HepG2 (cell line): ENCODE results near the gene PTTG1. TPM values are rescaled to one million over a fixed set of nuclear protein-coding genes. Genes with fewer than 3 reads are reported as not detected.

Experiments used
- ATAC-seq: fragments of 200-7000 bp; cut with Tn5 transposase; 3 replicates; pipeline ENCODE4 v1.9.1; 2020; ENCODE audit warnings: mild to moderate bottlenecking, moderate library complexity
- BruUV-seq: library from RNA; stranded (reverse); fragments of 400-500 nt; replicated peaks from 2 replicates; lab custom pipeline; 2021; lab: Mats Ljungman, UMichigan
- CTCF ChIA-PET: fragments of 300-600 bp; formaldehyde crosslinking; extraction: SDS; loops from one replicate; lab custom pipeline; 2021; ENCODE audit warnings: low total read pairs, inconsistent platforms, low intra/inter-chr PET ratio; lab: Yijun Ruan, JAX
- POLR2A ChIA-PET: fragments of 350-600 bp; sonication (Branson Sonifier 250); formaldehyde crosslinking; loops from one replicate; lab custom pipeline; 2020; ENCODE audit warnings: antibody characterized with exemption, inconsistent platforms; lab: Yijun Ruan, JAX
- DNase-seq: peaks from one replicate; pipeline ENCODE4 v3.0.0-alpha.2; 2015; ENCODE audit warnings: low spot score
- FAIRE-seq: peaks from 3 replicates; lab custom pipeline; 2011; peaks lifted over from hg19 to GRCh38; lab: Jason Lieb, UNC
- H2AFZ ChIP-seq: one replicate; pipeline ENCODE4 v1.6.1; 2011; ENCODE audit warnings: low read length, inconsistent platforms
- H3K27ac ChIP-seq: fragments of 300-600 bp; 3 replicates; pipeline ENCODE4 v1.8.0; 2011; ENCODE audit warnings: mixed run types, mild to moderate bottlenecking, mixed read lengths, low read length, inconsistent platforms; ENCODE audit not compliant: insufficient read depth; ENCODE audit errors: extremely low read length
- H3K27me3 ChIP-seq, 2 experiments: fragments of 200-600 bp in 1 of 2; 2 replicates in 1 of 2; 3 replicates in 1 of 2; pipeline versions ENCODE4 v1.6.0 to v1.8.0; 2011; ENCODE audit warnings: low read length in 2 of 2, mild to moderate bottlenecking in 2 of 2, moderate library complexity in 2 of 2, inconsistent platforms in 1 of 2; ENCODE audit not compliant: insufficient read depth in 2 of 2, control insufficient read depth in 1 of 2
- H3K36me3 ChIP-seq, 2 experiments: fragments of 200-600 bp in 1 of 2; replicated peaks in 1 of 2; 2 replicates in 1 of 2; 3 replicates in 1 of 2; pipeline versions ENCODE4 v1.5.1 to v1.8.0; 2011; ENCODE audit warnings: low read length in 2 of 2, inconsistent platforms in 1 of 2; ENCODE audit not compliant: insufficient read depth in 2 of 2, control insufficient read depth in 1 of 2
- H3K4me1 ChIP-seq: 2 replicates; pipeline ENCODE4 v1.5.1; 2012; ENCODE audit warnings: low read length, inconsistent platforms; ENCODE audit not compliant: insufficient read depth
- H3K4me2 ChIP-seq: 2 replicates; pipeline ENCODE4 v1.6.0; 2011; ENCODE audit warnings: low read depth, low read length, inconsistent platforms
- H3K4me3 ChIP-seq, 3 experiments: fragments of 200-600 bp in 1 of 3; sonication (generic), shearing (Covaris generic) in 1 of 3; replicated peaks in 1 of 3; 2 replicates each; pipeline ENCODE4 v1.5.1; 2011 to 2016; ENCODE audit warnings: low read length in 3 of 3, inconsistent platforms in 2 of 3, low read depth in 2 of 3, mild to moderate bottlenecking in 2 of 3, control low read depth in 1 of 3, mixed read lengths in 1 of 3; ENCODE audit not compliant: insufficient read depth in 1 of 3
- H3K79me2 ChIP-seq: one replicate; pipeline ENCODE4 v1.6.1; 2011; ENCODE audit warnings: low read length, inconsistent platforms; ENCODE audit not compliant: insufficient read depth
- H3K9ac ChIP-seq: 2 replicates; pipeline ENCODE4 v1.6.0; 2011; ENCODE audit warnings: mild to moderate bottlenecking, low read depth, low read length, inconsistent platforms; ENCODE audit not compliant: insufficient read depth
- H3K9me3 ChIP-seq: 2 replicates; pipeline ENCODE4 v1.5.1; 2012; ENCODE audit warnings: mild to moderate bottlenecking, low read length
- H4K20me1 ChIP-seq: 2 replicates; pipeline ENCODE4 v1.6.0; 2011; ENCODE audit warnings: inconsistent platforms, mild to moderate bottlenecking, low read length, moderate library complexity; ENCODE audit not compliant: insufficient read depth
- ASH2L ChIP-seq: fragments of 300-600, 200-600 bp; sonication (generic); IDR thresholded peaks from 2 replicates; pipeline ENCODE4 v1.7.0; 2017; ENCODE audit warnings: low read depth, mild to moderate bottlenecking, moderate library complexity, mixed read lengths, low read length; ENCODE audit not compliant: insufficient read length
- EHMT2 ChIP-seq: fragments of 200-600 bp; sonication (generic); IDR thresholded peaks from 2 replicates; pipeline ENCODE4 v1.7.0; 2017; ENCODE audit warnings: antibody characterized with exemption, low read depth, low read length, borderline replicate concordance
- FOXM1 ChIP-seq: sonication (generic); formaldehyde crosslinking; IDR thresholded peaks from 2 replicates; pipeline ENCODE4 v1.5.0; 2020; ENCODE audit warnings: missing genetic modification reagents
- HNF4G ChIP-seq, 2 experiments: sonication (generic) in 1 of 2; formaldehyde crosslinking in 1 of 2; IDR thresholded peaks; 2 replicates each; pipeline versions ENCODE4 v1.4.0 to v1.6.1; 2011 to 2020; ENCODE audit warnings: borderline replicate concordance in 2 of 2, low read depth in 2 of 2, mild to moderate bottlenecking in 2 of 2, low read length in 1 of 2, missing genetic modification reagents in 1 of 2, moderate library complexity in 1 of 2
- NR2F6 ChIP-seq, 2 experiments: IDR thresholded peaks; 2 replicates each; pipeline ENCODE4 v1.6.1; 2016; ENCODE audit warnings: antibody characterized with exemption in 1 of 2, mild to moderate bottlenecking in 1 of 2
- TCF7 ChIP-seq: sonication (generic); IDR thresholded peaks from 2 replicates; pipeline ENCODE4 v1.6.1; 2016; ENCODE audit warnings: antibody characterized with exemption, low read depth
- ZBTB46 ChIP-seq: sonication (generic); formaldehyde crosslinking; IDR thresholded peaks from 2 replicates; pipeline ENCODE4 v1.4.0; 2020; ENCODE audit warnings: mild to moderate bottlenecking, missing genetic modification reagents, borderline replicate concordance
- ZNF335 ChIP-seq: sonication (generic); formaldehyde crosslinking; IDR thresholded peaks from 2 replicates; pipeline ENCODE4 v1.4.0; 2020; ENCODE audit warnings: missing genetic modification reagents
- ZNF512 ChIP-seq: sonication (generic); formaldehyde crosslinking; IDR thresholded peaks from 2 replicates; pipeline ENCODE4 v1.4.0; 2020; ENCODE audit warnings: mild to moderate bottlenecking, missing genetic modification reagents
- ZNF563 ChIP-seq: sonication (generic); formaldehyde crosslinking; IDR thresholded peaks from 2 replicates; pipeline ENCODE4 v1.8.0; 2022; ENCODE audit warnings: mild to moderate bottlenecking, moderate library complexity, missing genetic modification reagents
- ZNF777 ChIP-seq: sonication (generic); formaldehyde crosslinking; IDR thresholded peaks from 2 replicates; pipeline ENCODE4 v1.4.0; 2020; ENCODE audit warnings: missing genetic modification reagents
- ZNF841 ChIP-seq: sonication (generic); formaldehyde crosslinking; IDR thresholded peaks from 2 replicates; pipeline ENCODE4 v1.8.1; 2023; ENCODE audit warnings: missing genetic modification reagents, borderline replicate concordance
- WGBS: methylation state at CpG from one replicate; pipeline ENCODE4 v1.1.6; 2017; ENCODE audit warnings: low lambda C conversion rate; 5-methylcytosine and 5-hydroxymethylcytosine counted together
- in situ Hi-C: cut with HindIII; loops from 2 replicates; pipeline ENCODE4 v1.10.0; 2017; ENCODE audit warnings: low pct_unique_long_range_greater_than_20kb; ENCODE audit not compliant: extremely low pct_ligation_motif_present
- intact Hi-C: fragments of 100-400 bp; cut with micrococcal nuclease; formaldehyde crosslinking; loops from one replicate; pipeline ENCODE4 v1.10.0; 2022; ENCODE audit not compliant: unreplicated experiment
- polyA plus RNA-seq, 8 experiments: library from polyadenylated mRNA; depleted of rRNA in 3 of 8; stranded (reverse) in 7 of 8; unstranded in 1 of 8; fragments of >200 nt; fragmentation: Illumina TruSeq in 4 of 8; extraction: Trizol in 4 of 8; gene quantifications; 2 replicates each; pipeline versions ENCODE4 v1.2.1 to v1.2.3, GENCODE V29; 2011 to 2016; ENCODE audit warnings: low read depth in 4 of 8, missing spikeins in 1 of 8, mixed read lengths in 1 of 8; ENCODE audit not compliant: insufficient read depth in 1 of 8
- total RNA-seq, 5 experiments: library from RNA; depleted of rRNA; stranded (reverse); fragments of >200 nt; fragmentation: Illumina TruSeq; extraction: Trizol; gene quantifications; 2 replicates each; pipeline ENCODE4 v1.2.3, GENCODE V29; 2016; ENCODE audit warnings: low read depth in 1 of 5

PTTG1 gene
- total and polyA plus RNA-seq, 2 of the 13 experiments (the other 11 are each of a cell fraction or from before 2014, with no cell fraction given) = 102 to 161 TPM

GRCh38 chr5:160382346-160382745 is 39.3 kb upstream of the PTTG1 start (continued):
- no peak for TF ChIP-seq ZBTB46 (CRISPR knock-in tag)
- no peak for TF ChIP-seq ZNF841 (CRISPR knock-in tag)
- TF ChIP-seq ZNF335 (CRISPR knock-in tag) = no peak
- no peak for TF ChIP-seq HNF4G (IDR thresholded peaks at IDR 0.05; ENCODE audit: borderline replicate concordance, low read depth, low read length)
- no peak for TF ChIP-seq HNF4G (CRISPR knock-in tag; IDR thresholded peaks at IDR 0.05; ENCODE audit: borderline replicate concordance, low read depth)
- TF ChIP-seq FOXM1 (CRISPR knock-in tag) = no peak
- no peak for TF ChIP-seq TCF7

GRCh38 chr5:160384681-160385080 is 37.0 kb upstream of the PTTG1 start:
- CTCF ChIA-PET = no interaction called here

More at GRCh38 chr5:160384681-160385080, 37.0 kb upstream of the PTTG1 start:
- no TSS peak for BruUV-seq
- H3K36me3 ChIP-seq = no peaks in the 10 kb centered on the region
- no peak overlapping the region for H2AFZ ChIP-seq
- 78% methylated on average over 1 of the region's 1 CpG for WGBS
- no peak overlapping the region for H3K4me2 ChIP-seq
- no peak for DNase-seq
- TF ChIP-seq NR2F6 (IDR thresholded peaks at IDR 0.05) (no peak), NR2F6 (CRISPR knock-in tag; IDR thresholded peaks at IDR 0.05) (no peak), ZNF777 (no peak), ZNF563 (no peak), ZNF512 (CRISPR knock-in tag) (no peak), ASH2L (no peak), EHMT2 (no peak)
- TF ChIP-seq, all 625 proteins: peak for 0
- Histone ChIP-seq H3K79me2 (no peaks in the 10 kb centered on the region), H3K4me3 (no peak overlapping the region), H3K4me1 (no peaks in the 10 kb centered on the region), H3K9me3 (no peaks in the 10 kb centered on the region; the same call in 1 of the 2 replicates), H3K27ac (no peak overlapping the region), H3K9ac (no peak overlapping the region), H3K27me3 (0 out of 5 replicates have a peak, but pooled peaks cover 0 to 4% of the 10 kb centered on the region in 2 experiments), H4K20me1 (no peaks in the 10 kb centered on the region)
- ATAC-seq = no peak
- in situ Hi-C loops (no loop called here), intact Hi-C loops (no loop called here)
- POLR2A ChIA-PET = no interaction called here
- FAIRE-seq = no peak
